Umbilical cord (tissue), 2 donors: ENCODE results near the gene KCNJ14. TPM values are rescaled to one million over a fixed set of nuclear protein-coding genes. Genes with fewer than 3 reads are reported as not detected.
A peak's percentile ranks its signal among the peaks of the same experiment; 100 is the strongest.

Source experiments
- DNase-seq: peaks from one replicate; pipeline ENCODE4 v3.0.0-alpha.2; 2015; ENCODE audit warnings: low spot score
- total RNA-seq: library from RNA; depleted of rRNA; stranded (reverse); fragments of >200 nt; gene quantifications from one replicate; pipeline ENCODE4 v1.2.3, GENCODE V29; 2014; ENCODE audit warnings: low replicate concordance; ENCODE audit not compliant: insufficient read depth

The KCNJ14 gene
- total RNA-seq, 1 donor from 2014 or later: 0.48 TPM

- no peak for DNase-seq
Observed at GRCh38 chr19:48507911-48508439, 52.6 kb downstream of the KCNJ14 start.

GRCh38 chr19:48508729-48509411, 53.5 kb downstream of the KCNJ14 start:
- DNase-seq: no peak

GRCh38 chr19:48509467-48510194, 54.3 kb downstream of the KCNJ14 start:
- DNase-seq: no peak

GRCh38 chr19:48510421-48511268, 55.3 kb downstream of the KCNJ14 start:
- peak; percentile 57 for DNase-seq

GRCh38 chr19:48511321-48511731, 56.0 kb downstream of the KCNJ14 start:
- no peak for DNase-seq

- DNase-seq: no peak
Observed at GRCh38 chr19:48511800-48512503, 56.6 kb downstream of the KCNJ14 start, which contains the start of gene LMTK3. LMTK3 (minus strand) TSS chr19:48511835; CDS start chr19:48511576, 259 bp downstream.

- DNase-seq: no peak
Observed at GRCh38 chr19:48512504-48513288, 57.3 kb downstream of the KCNJ14 start.

- peak; percentile 71 for DNase-seq
Observed at GRCh38 chr19:48513289-48514122, 58.1 kb downstream of the KCNJ14 start.

GRCh38 chr19:48514123-48514458, 58.7 kb downstream of the KCNJ14 start:
- DNase-seq: no peak

- DNase-seq: no peak
Observed at GRCh38 chr19:48516536-48516935, 61.2 kb downstream of the KCNJ14 start.

Other genes starting within 250 kb of the KCNJ14 start
- 22.9 TPM for gene CARD8, start 199.7 kb upstream of the KCNJ14 start, total RNA-seq
- gene ZNF114, start 185.5 kb upstream of the KCNJ14 start, total RNA-seq: 3.4 TPM
- gene EMP3, start 130.0 kb upstream of the KCNJ14 start, total RNA-seq: 35.4 TPM
- gene TMEM143, start 91.6 kb upstream of the KCNJ14 start, total RNA-seq: 14.4 TPM
- not detected for gene SYNGR4, start 91.2 kb upstream of the KCNJ14 start, total RNA-seq
- 47.7 TPM for gene KDELR1, start 64.0 kb upstream of the KCNJ14 start, total RNA-seq
- 4.3 TPM for gene GRIN2D, start 61.9 kb upstream of the KCNJ14 start, total RNA-seq
- gene GRWD1, start 9.6 kb upstream of the KCNJ14 start, total RNA-seq: 19.0 TPM
- gene CYTH2, start 13.8 kb downstream of the KCNJ14 start, total RNA-seq: 20.0 TPM
- not detected for gene LMTK3, start 56.3 kb downstream of the KCNJ14 start, total RNA-seq
- gene SULT2B1, start 96.6 kb downstream of the KCNJ14 start, total RNA-seq: not detected
- gene SPACA4, start 151.2 kb downstream of the KCNJ14 start, total RNA-seq: not detected
- gene FAM83E, start 159.5 kb downstream of the KCNJ14 start, total RNA-seq: 0.48 TPM
- gene RPL18, start 163.6 kb downstream of the KCNJ14 start, total RNA-seq: 1,534 TPM
- gene SPHK2, start 163.9 kb downstream of the KCNJ14 start, total RNA-seq: 7.5 TPM
- 0.72 TPM for gene DBP, start 181.8 kb downstream of the KCNJ14 start, total RNA-seq
- gene CA11, start 190.6 kb downstream of the KCNJ14 start, total RNA-seq: not detected
- gene NTN5, start 217.4 kb downstream of the KCNJ14 start, total RNA-seq: not detected
- 0.72 TPM for gene FUT2, start 240.4 kb downstream of the KCNJ14 start, total RNA-seq